Measurements from ENCODE around the gene SENP8.
"Not testable (repeated sequence)": the region's sequence is repeated elsewhere in the genome, so short reads cannot be mapped to it uniquely, and the experiment has no call there.

The SENP8 gene

GRCh38 chr15:72099155-72099554 is 19.0 kb upstream of the SENP8 start:
- TF ChIP-seq CTCF (conservative IDR thresholded peaks at IDR 0.05) (no peak), ZFX (IDR thresholded peaks at IDR 0.05) (no peak)
- H3K27ac ChIP-seq: no peak overlapping the region

GRCh38 chr15:72100551-72100950 is 17.7 kb upstream of the SENP8 start:
- not testable (repeated sequence) for H3K27ac ChIP-seq

- H3K27ac ChIP-seq: no peak overlapping the region
- no peak for TF ChIP-seq CTCF (conservative IDR thresholded peaks at IDR 0.05)
- TF ChIP-seq ZFX (IDR thresholded peaks at IDR 0.05): no peak
These were observed 13.1 kb upstream of the SENP8 start for GRCh38 chr15:72105111-72105510.

GRCh38 chr15:72106068-72106467 is 12.1 kb upstream of the SENP8 start:
- TF ChIP-seq CTCF (conservative IDR thresholded peaks at IDR 0.05) (no peak), ZFX (IDR thresholded peaks at IDR 0.05) (no peak)
- H3K27ac ChIP-seq: no peak overlapping the region

- TF ChIP-seq CTCF (conservative IDR thresholded peaks at IDR 0.05) (no peak), ZFX (IDR thresholded peaks at IDR 0.05) (no peak)
- H3K27ac ChIP-seq: no peak overlapping the region
These were observed 7.8 kb upstream of the SENP8 start for GRCh38 chr15:72110355-72110754.

GRCh38 chr15:72112116-72112515 is 6.1 kb upstream of the SENP8 start:
- no peak overlapping the region for H3K27ac ChIP-seq
- TF ChIP-seq ZFX (IDR thresholded peaks at IDR 0.05) (no peak), CTCF (conservative IDR thresholded peaks at IDR 0.05) (no peak)

- TF ChIP-seq ZFX (IDR thresholded peaks at IDR 0.05): no peak
- TF ChIP-seq CTCF (conservative IDR thresholded peaks at IDR 0.05): no peak
- H3K27ac ChIP-seq: no peak overlapping the region
These were observed 5.4 kb upstream of the SENP8 start for GRCh38 chr15:72112805-72113204.

GRCh38 chr15:72113347-72114031 is 4.7 kb upstream of the SENP8 start:
- no peak for TF ChIP-seq ZFX (IDR thresholded peaks at IDR 0.05)
- H3K27ac ChIP-seq: no peak overlapping the region
